Endodermal cell (in vitro differentiated cells): ENCODE measurements around the gene PSMA6. TPM values are rescaled to one million over a fixed set of nuclear protein-coding genes. Genes with fewer than 3 reads are reported as not detected.
"Not testable (repeated sequence)": the region's sequence is repeated elsewhere in the genome, so short reads cannot be mapped to it uniquely, and the experiment has no call there.

Experiments
- DNase-seq: peaks from one replicate; pipeline ENCODE4 v3.0.0-alpha.2; 2017
- H3K27ac ChIP-seq: 2 replicates; pipeline ENCODE4 v1.5.1; 2013; ENCODE audit warnings: mild to moderate bottlenecking, low read depth, low read length, moderate library complexity
- H3K27me3 ChIP-seq: 2 replicates; pipeline ENCODE4 v1.6.1; 2013; ENCODE audit warnings: mild to moderate bottlenecking, low read length, moderate library complexity; ENCODE audit not compliant: insufficient read depth, control insufficient read depth, poor library complexity, severe bottlenecking
- H3K36me3 ChIP-seq: 2 replicates; pipeline ENCODE4 v1.7.0; 2013; ENCODE audit warnings: mild to moderate bottlenecking, low read length, moderate library complexity; ENCODE audit not compliant: control insufficient read depth, insufficient read depth
- H3K4me1 ChIP-seq: one replicate; pipeline ENCODE4 v1.7.0; 2013; ENCODE audit warnings: low read length; ENCODE audit not compliant: control insufficient read depth, insufficient read depth
- H3K4me3 ChIP-seq: 2 replicates; pipeline ENCODE4 v1.5.1; 2013; ENCODE audit warnings: mild to moderate bottlenecking, low read length, moderate library complexity
- H3K9ac ChIP-seq: 2 replicates; pipeline ENCODE4 v1.6.1; 2013; ENCODE audit warnings: mild to moderate bottlenecking, low read length, moderate library complexity; ENCODE audit not compliant: poor library complexity, severe bottlenecking; ENCODE audit errors: extremely low read depth
- H3K9me3 ChIP-seq: 2 replicates; pipeline ENCODE4 v1.6.1; 2013; ENCODE audit warnings: mild to moderate bottlenecking, low read length, moderate library complexity; ENCODE audit not compliant: control insufficient read depth
- H3K27ac Mint-ChIP-seq: 2 replicates; pipeline ENCODE4 v1.8.0; 2020; ENCODE audit warnings: mixed read lengths
- H3K27me3 Mint-ChIP-seq: 2 replicates; pipeline ENCODE4 v1.8.0; 2021; ENCODE audit warnings: mild to moderate bottlenecking, mixed read lengths; ENCODE audit not compliant: insufficient read depth
- H3K36me3 Mint-ChIP-seq: 2 replicates; pipeline ENCODE4 v1.8.0; 2020; ENCODE audit warnings: low read depth, mixed read lengths
- H3K4me1 Mint-ChIP-seq: 2 replicates; pipeline ENCODE4 v1.8.0; 2020; ENCODE audit warnings: mixed read lengths
- H3K4me3 Mint-ChIP-seq: 2 replicates; pipeline ENCODE4 v1.8.0; 2020; ENCODE audit warnings: mild to moderate bottlenecking, moderate library complexity, mixed read lengths
- H3K9me3 Mint-ChIP-seq: 2 replicates; pipeline ENCODE4 v1.8.0; 2020; ENCODE audit warnings: mild to moderate bottlenecking, mixed read lengths
- CTCF ChIP-seq: fragments of 200-600 bp; sonication (generic); conservative IDR thresholded peaks from 2 replicates; pipeline ENCODE4 v1.5.0; 2021; ENCODE audit warnings: antibody characterized with exemption, mild to moderate bottlenecking
- WGBS, 2 experiments: methylation state at CpG; one replicate each; pipeline versions ENCODE4 v1.1.5 to v1.1.7; 2013; ENCODE audit warnings: missing lambda C conversion rate in 2 of 2, mixed read lengths in 1 of 2; ENCODE audit not compliant: insufficient coverage in 1 of 2, insufficient read length in 1 of 2; 5-methylcytosine and 5-hydroxymethylcytosine counted together
- total RNA-seq, 2 donors: library from RNA; stranded (reverse); fragmentation: NEBNext Ultra II Directional in 1 of 2; extraction: Animal tissue kit (Norgen Biotek cat#: 25700) in 1 of 2; gene quantifications; 2 replicates in 1 of 2; 3 replicates in 1 of 2; pipeline ENCODE4 v1.2.1, GENCODE V29; 2021

Gene PSMA6
- total RNA-seq, 2 donors from 2014 or later, result 263 to 277 TPM

GRCh38 chr14:35355981-35356841 lies 64.0 kb downstream of the PSMA6 start:
- Histone ChIP-seq H3K36me3 (no peaks in the 10 kb centered on the region), H3K27me3 (no peaks in the 10 kb centered on the region), H3K9me3 (no peaks in the 10 kb centered on the region), H3K9ac (peak overlapping the region; percentile 70), H3K4me3 (peak overlapping the region; percentile 16), H3K27ac (peak overlapping the region; percentile 57), H3K4me1 (peaks cover 5% of the 10 kb centered on the region)
- peak; percentile 84 for DNase-seq
- no peak for TF ChIP-seq CTCF
- 33 to 45% methylated on average over 2 to 4 of the region's 5 CpGs for WGBS, 2 experiments
- Mint-ChIP-seq H3K4me1 (peaks cover 30% of the 10 kb centered on the region), H3K27ac (peak overlapping the region; percentile 96), H3K36me3 (no peaks in the 10 kb centered on the region), H3K27me3 (no peaks in the 10 kb centered on the region), H3K9me3 (no peaks in the 10 kb centered on the region), H3K4me3 (peak overlapping the region; percentile 0)

- not testable (repeated sequence) for H3K4me1 ChIP-seq, H3K27me3 ChIP-seq, H3K4me3 ChIP-seq, H3K9me3 Mint-ChIP-seq, H3K27ac ChIP-seq, H3K4me3 Mint-ChIP-seq, DNase-seq, H3K36me3 ChIP-seq, H3K9me3 ChIP-seq, H3K9ac ChIP-seq, H3K36me3 Mint-ChIP-seq, H3K27me3 Mint-ChIP-seq
- WGBS, 2 experiments, result 68 to 70% methylated on average over 2 to 5 of the region's 7 CpGs
- peaks cover 17% of the 10 kb centered on the region for H3K4me1 Mint-ChIP-seq
- H3K27ac Mint-ChIP-seq, result peak overlapping the region; percentile 52
These were observed 67.5 kb downstream of the PSMA6 start for GRCh38 chr14:35359655-35360054.

- no peaks in the 10 kb centered on the region for H3K27me3 ChIP-seq
- no peak overlapping the region for H3K4me3 Mint-ChIP-seq
- no peaks in the 10 kb centered on the region for H3K36me3 Mint-ChIP-seq
- peaks cover 1% of the 10 kb centered on the region for H3K4me1 ChIP-seq
- no peaks in the 10 kb centered on the region for H3K27me3 Mint-ChIP-seq
- WGBS, 2 experiments, result 96 to 98% methylated on average over 6 to 8 of the region's 8 CpGs
- no peak overlapping the region for H3K27ac ChIP-seq
- no peaks in the 10 kb centered on the region for H3K9me3 ChIP-seq
- no peaks in the 10 kb centered on the region for H3K36me3 ChIP-seq
- H3K4me1 Mint-ChIP-seq, result peaks cover 12% of the 10 kb centered on the region
- H3K27ac Mint-ChIP-seq, result no peak overlapping the region
- H3K9ac ChIP-seq, result no peak overlapping the region
- no peaks in the 10 kb centered on the region for H3K9me3 Mint-ChIP-seq
- no peak overlapping the region for H3K4me3 ChIP-seq
- DNase-seq, result no peak
- no peak for TF ChIP-seq CTCF
These were observed 68.9 kb downstream of the PSMA6 start for GRCh38 chr14:35361141-35361480.
